Lower leg skin (tissue), 4 donors: ENCODE results near the gene SPRED1. TPM values are rescaled to one million over a fixed set of nuclear protein-coding genes. Genes with fewer than 3 reads are reported as not detected.

Experiments used
- DNase-seq, 2 donors: peaks; one replicate each; pipeline ENCODE4 v3.0.0-alpha.2; 2019; ENCODE audit warnings: low spot score in 2 of 2
- H3K4me3 ChIP-seq: fragments of 200-600 bp; sonication (generic); 2 replicates; pipeline ENCODE4 v1.5.1; 2017; ENCODE audit warnings: mild to moderate bottlenecking, low read depth; ENCODE audit not compliant: poor library complexity, severe bottlenecking
- POLR2A ChIP-seq, 2 donors: fragments of 450-650 bp; IDR thresholded peaks; one replicate each; pipeline ENCODE4 v1.6.1; 2016 to 2017; ENCODE audit warnings: antibody characterized with exemption in 2 of 2, mild to moderate bottlenecking in 1 of 2, moderate library complexity in 1 of 2
- WGBS, 2 donors: methylation state at CpG; one replicate each; pipeline ENCODE4 v1.1.5; 2018; 5-methylcytosine and 5-hydroxymethylcytosine counted together
- intact Hi-C: fragments of 100-400 bp; cut with DNase I; formaldehyde crosslinking; loops from one replicate; pipeline ENCODE4 v1.15.0; 2023; ENCODE audit warnings: low total_unique reads
- total RNA-seq, 4 donors: library from RNA; depleted of rRNA; stranded (reverse); fragments of >200 nt; gene quantifications; one replicate each; pipeline ENCODE4 v1.1.0, GENCODE V29; 2016
- TF ChIP-seq, protein P1 (sequence below), 3 donors: fragments of 450-650 bp; IDR thresholded peaks; one replicate each; pipeline ENCODE4 v1.5.1; 2016; ENCODE audit warnings: antibody characterized with exemption in 3 of 3, mild to moderate bottlenecking in 3 of 3, moderate library complexity in 2 of 3

SPRED1 gene
- total RNA-seq, 4 donors from 2014 or later: 8.8 to 14.8 (median 11.5) TPM

DNA sequence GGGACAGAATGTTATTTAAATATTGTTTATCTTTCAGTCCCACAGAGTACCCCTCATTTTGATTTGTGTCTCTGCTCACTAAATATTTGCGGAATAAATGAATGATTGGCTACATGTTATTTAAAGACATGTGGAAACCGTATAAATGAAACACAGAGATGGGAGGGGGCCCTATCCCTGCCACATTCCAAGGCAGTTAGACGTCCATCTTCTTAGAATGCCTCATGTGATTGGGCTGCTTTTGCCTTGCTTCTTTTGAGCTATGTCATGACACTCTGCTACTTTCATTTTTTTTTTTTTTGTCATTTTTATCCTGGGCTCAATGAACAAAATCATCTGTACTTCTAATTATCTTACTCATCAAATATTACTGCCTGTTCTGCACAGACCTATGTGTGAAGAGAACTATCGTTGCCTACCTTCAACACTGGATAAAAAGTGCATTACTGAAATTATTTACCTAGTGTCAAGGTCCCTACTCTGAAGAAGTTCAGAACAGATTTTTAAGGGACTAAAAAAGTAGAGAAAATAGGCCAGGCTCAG lies 117.4 kb downstream of the SPRED1 start:
- TF ChIP-seq, protein P1, sequence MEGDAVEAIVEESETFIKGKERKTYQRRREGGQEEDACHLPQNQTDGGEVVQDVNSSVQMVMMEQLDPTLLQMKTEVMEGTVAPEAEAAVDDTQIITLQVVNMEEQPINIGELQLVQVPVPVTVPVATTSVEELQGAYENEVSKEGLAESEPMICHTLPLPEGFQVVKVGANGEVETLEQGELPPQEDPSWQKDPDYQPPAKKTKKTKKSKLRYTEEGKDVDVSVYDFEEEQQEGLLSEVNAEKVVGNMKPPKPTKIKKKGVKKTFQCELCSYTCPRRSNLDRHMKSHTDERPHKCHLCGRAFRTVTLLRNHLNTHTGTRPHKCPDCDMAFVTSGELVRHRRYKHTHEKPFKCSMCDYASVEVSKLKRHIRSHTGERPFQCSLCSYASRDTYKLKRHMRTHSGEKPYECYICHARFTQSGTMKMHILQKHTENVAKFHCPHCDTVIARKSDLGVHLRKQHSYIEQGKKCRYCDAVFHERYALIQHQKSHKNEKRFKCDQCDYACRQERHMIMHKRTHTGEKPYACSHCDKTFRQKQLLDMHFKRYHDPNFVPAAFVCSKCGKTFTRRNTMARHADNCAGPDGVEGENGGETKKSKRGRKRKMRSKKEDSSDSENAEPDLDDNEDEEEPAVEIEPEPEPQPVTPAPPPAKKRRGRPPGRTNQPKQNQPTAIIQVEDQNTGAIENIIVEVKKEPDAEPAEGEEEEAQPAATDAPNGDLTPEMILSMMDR (IDR thresholded peaks at IDR 0.05): no peak
- TF ChIP-seq POLR2A (IDR thresholded peaks at IDR 0.05): no peak
- WGBS, 2 donors: 70 to 74% methylated on average over 4 of the region's 4 CpGs
- no peak overlapping the region for H3K4me3 ChIP-seq
- intact Hi-C loops: no loop called here
- DNase-seq: no peak

DNA sequence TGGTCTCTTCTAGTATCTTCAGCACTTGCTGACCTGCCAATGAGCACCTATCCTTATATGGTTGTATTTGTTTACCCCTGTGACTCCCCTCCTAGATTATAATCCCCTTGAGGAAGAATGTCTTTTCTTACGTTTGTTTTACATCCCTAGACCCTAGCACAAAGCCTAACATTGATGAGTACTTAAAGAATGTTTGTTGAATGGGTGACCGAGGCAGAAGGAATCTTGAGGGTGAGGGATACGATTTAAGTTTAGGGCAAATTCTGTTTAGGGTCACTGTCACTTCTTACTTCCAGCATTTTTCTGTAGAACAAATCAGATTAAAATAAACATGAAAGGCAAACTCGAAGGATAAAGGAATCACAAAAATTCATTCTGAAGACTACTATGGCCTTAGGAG lies 120.4 kb downstream of the SPRED1 start:
- H3K4me3 ChIP-seq: no peak overlapping the region
- WGBS, 2 donors: 84 to 86% methylated on average over 4 of the region's 4 CpGs
- TF ChIP-seq, protein P1 (IDR thresholded peaks at IDR 0.05): no peak
- TF ChIP-seq POLR2A (IDR thresholded peaks at IDR 0.05): no peak
- intact Hi-C loops: no loop called here
- no peak for DNase-seq

- no peak for TF ChIP-seq POLR2A (IDR thresholded peaks at IDR 0.05)
- TF ChIP-seq, protein P1 (IDR thresholded peaks at IDR 0.05): no peak
- no peak overlapping the region for H3K4me3 ChIP-seq
- DNase-seq: no peak
- intact Hi-C loops: no loop called here
These were observed 121.4 kb downstream of the SPRED1 start for GRCh38 chr15:38374029-38374428.

DNA sequence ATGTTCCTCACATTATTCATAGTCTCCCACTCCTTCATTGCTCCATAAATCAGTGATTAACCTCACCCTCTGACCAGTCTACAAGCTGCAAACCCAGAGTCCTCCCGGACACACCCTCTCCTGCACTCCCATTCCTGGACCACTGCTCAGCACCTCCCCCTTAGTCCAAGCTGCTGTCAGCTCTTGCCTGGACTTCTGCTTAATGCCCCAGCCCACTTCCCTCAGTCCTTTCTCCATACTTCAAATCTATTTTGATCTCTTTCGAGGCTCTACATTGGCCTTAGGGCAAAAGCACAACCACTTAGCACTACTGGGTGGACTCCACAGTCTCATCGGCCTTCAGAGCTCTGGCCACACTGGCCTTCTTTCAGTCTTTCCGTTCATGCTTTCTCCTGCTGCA lies 121.9 kb downstream of the SPRED1 start:
- DNase-seq: no peak
- intact Hi-C loops: no loop called here
- TF ChIP-seq, protein P1 (IDR thresholded peaks at IDR 0.05): no peak
- no peak for TF ChIP-seq POLR2A (IDR thresholded peaks at IDR 0.05)
- WGBS, 2 donors: 51 to 55% methylated on average over 4 of the region's 4 CpGs
- H3K4me3 ChIP-seq: no peak overlapping the region

- TF ChIP-seq, protein P1 (IDR thresholded peaks at IDR 0.05): no peak
- TF ChIP-seq POLR2A (IDR thresholded peaks at IDR 0.05): no peak
- intact Hi-C loops: no loop called here
- 66 to 67% methylated on average over 2 of the region's 2 CpGs for WGBS, 2 donors
- no peak overlapping the region for H3K4me3 ChIP-seq
- DNase-seq: no peak
These were observed 123.4 kb downstream of the SPRED1 start for GRCh38 chr15:38376081-38376480.

GRCh38 chr15:38377636-38378035 lies 125.0 kb downstream of the SPRED1 start:
- DNase-seq: no peak
- intact Hi-C loops: no loop called here
- H3K4me3 ChIP-seq: no peak overlapping the region
- no peak for TF ChIP-seq POLR2A (IDR thresholded peaks at IDR 0.05)
- TF ChIP-seq, protein P1 (IDR thresholded peaks at IDR 0.05): no peak
- WGBS, 2 donors: 51 to 52% methylated on average over 1 of the region's 1 CpG
